Ovary (tissue), 3 donors: Measurements from ENCODE around the gene MRPL34.

Source experiments
- CTCF ChIP-seq, 3 donors: fragments of 450-650 bp in 2 of 3; fragments of 200-600 bp in 1 of 3; IDR thresholded peaks; one replicate each; pipeline versions ENCODE4 v1.5.1 to v1.8.0; 2016 to 2022; ENCODE audit warnings: antibody characterized with exemption in 3 of 3, mild to moderate bottlenecking in 1 of 3
- EP300 ChIP-seq: sonication (generic); formaldehyde crosslinking; IDR thresholded peaks from one replicate; pipeline ENCODE4 v1.6.1; 2017; ENCODE audit warnings: antibody characterized with exemption
- POLR2A ChIP-seq: fragments of 450-650 bp; IDR thresholded peaks from one replicate; pipeline ENCODE4 v1.6.1; 2017; ENCODE audit warnings: antibody characterized with exemption, mild to moderate bottlenecking, moderate library complexity
- donor health status: DM: no; HTN: no; CAD: no.

- TF ChIP-seq CTCF (IDR thresholded peaks at IDR 0.05) (no peak), POLR2A (no peak), EP300 (no peak)
Observed at GRCh38 chr19:17327068-17327653, 21.5 kb downstream of the MRPL34 start.
